GM21619 (cell line): ENCODE results near the gene BCAS3.
"Not testable (repeated sequence)": the region's sequence is repeated elsewhere in the genome, so short reads cannot be mapped to it uniquely, and the experiment has no call there.

Experiments used
- ATAC-seq: cut with Tn5 transposase; IDR thresholded peaks from one replicate; pipeline ENCODE4 v1.9.1; 2021; ENCODE audit not compliant: unreplicated experiment

BCAS3 gene

GRCh38 chr17:61431594-61432311 lies 754.1 kb downstream of the BCAS3 start:
- no peak for ATAC-seq

GRCh38 chr17:61436273-61436672 lies 758.6 kb downstream of the BCAS3 start:
- no peak for ATAC-seq

GRCh38 chr17:61436995-61437704 lies 759.5 kb downstream of the BCAS3 start:
- ATAC-seq, result no peak

- no peak for ATAC-seq
Observed at GRCh38 chr17:61440697-61441096, 763.0 kb downstream of the BCAS3 start.

GRCh38 chr17:61441507-61441906 lies 763.9 kb downstream of the BCAS3 start:
- ATAC-seq, result not testable (repeated sequence)

- no peak for ATAC-seq
Observed at GRCh38 chr17:61442136-61442775, 764.6 kb downstream of the BCAS3 start.
